Caki2 (cell line): Measurements from ENCODE around the gene RREB1. TPM values are rescaled to one million over a fixed set of nuclear protein-coding genes. Genes with fewer than 3 reads are reported as not detected.
A peak's percentile ranks its signal among the peaks of the same experiment; 100 is the strongest.
"Not testable (repeated sequence)": the region's sequence is repeated elsewhere in the genome, so short reads cannot be mapped to it uniquely, and the experiment has no call there.

Experiments used
- DNase-seq: peaks from one replicate; pipeline ENCODE4 v3.0.0-alpha.2; 2015; ENCODE audit warnings: low read depth
- in situ Hi-C: cut with HindIII; loops from 2 replicates; pipeline ENCODE4 v1.10.0; 2016; ENCODE audit warnings: low sequenced_read_pairs, low pct_unique_long_range_greater_than_20kb, mixed read lengths
- total RNA-seq: library from RNA; depleted of rRNA; stranded (reverse); fragments of >200 nt; shearing (Covaris generic); gene quantifications from 2 replicates; pipeline ENCODE4 v1.2.3, GENCODE V29; 2014; ENCODE audit warnings: low replicate concordance

The RREB1 gene
- total RNA-seq, 1 experiment from 2014 or later = 5.1 TPM

- no peak for DNase-seq
- in situ Hi-C loops = no loop called here
Measured at GRCh38 chr6:7258231-7258763, 150.5 kb downstream of the RREB1 start.

GRCh38 chr6:7260291-7261031, 152.7 kb downstream of the RREB1 start:
- in situ Hi-C loops = no loop called here
- DNase-seq = no peak

- peak; percentile 99 for DNase-seq
- in situ Hi-C loops = no loop called here
Measured at GRCh38 chr6:7261032-7261841, 153.5 kb downstream of the RREB1 start.

GRCh38 chr6:7261852-7262461, 154.2 kb downstream of the RREB1 start:
- in situ Hi-C loops = no loop called here

GRCh38 chr6:7262746-7263518, 155.2 kb downstream of the RREB1 start:
- in situ Hi-C loops = no loop called here
- no peak for DNase-seq

More at GRCh38 chr6:7261852-7262461, 154.2 kb downstream of the RREB1 start:
- peak; percentile 62 for DNase-seq

- in situ Hi-C loops = not testable (repeated sequence)
Measured at GRCh38 chr6:7263519-7263805, 155.7 kb downstream of the RREB1 start.

GRCh38 chr6:7264041-7264440, 156.3 kb downstream of the RREB1 start:
- in situ Hi-C loops = no loop called here
- no peak for DNase-seq

More at GRCh38 chr6:7263519-7263805, 155.7 kb downstream of the RREB1 start:
- not testable (repeated sequence) for DNase-seq

GRCh38 chr6:7264686-7265384, 157.1 kb downstream of the RREB1 start:
- in situ Hi-C loops = no loop called here
- no peak for DNase-seq

GRCh38 chr6:7265385-7265726, 157.6 kb downstream of the RREB1 start:
- in situ Hi-C loops, DNase-seq: not testable (repeated sequence)

- no peak for DNase-seq
- in situ Hi-C loops = no loop called here
Measured at GRCh38 chr6:7267071-7267465, 159.3 kb downstream of the RREB1 start.

- DNase-seq = peak; percentile 82
- in situ Hi-C loops = no loop called here
Measured at GRCh38 chr6:7267466-7268091, 159.8 kb downstream of the RREB1 start.

- in situ Hi-C loops = no loop called here
- no peak for DNase-seq
Measured at GRCh38 chr6:7268362-7268761, 160.6 kb downstream of the RREB1 start.

- in situ Hi-C loops = no loop called here
- no peak for DNase-seq
Measured at GRCh38 chr6:7268816-7269555, 161.2 kb downstream of the RREB1 start.

- DNase-seq = no peak
- in situ Hi-C loops = no loop called here
Measured at GRCh38 chr6:7269816-7270215, 162.1 kb downstream of the RREB1 start.

GRCh38 chr6:7270320-7271204, 162.8 kb downstream of the RREB1 start:
- in situ Hi-C loops = no loop called here
- DNase-seq = no peak

GRCh38 chr6:7271205-7271534, 163.4 kb downstream of the RREB1 start:
- no peak for DNase-seq
- in situ Hi-C loops = no loop called here
